HepG2 (cell line): ENCODE measurements around the gene MAN1A2. TPM values are rescaled to one million over a fixed set of nuclear protein-coding genes. Genes with fewer than 3 reads are reported as not detected.

Experiments used
- E2F5 ChIP-seq: sonication (generic); formaldehyde crosslinking; conservative IDR thresholded peaks from 2 replicates; pipeline ENCODE4 v1.4.0; 2020; ENCODE audit warnings: missing genetic modification reagents
- GLI4 ChIP-seq: sonication (generic); formaldehyde crosslinking; IDR thresholded peaks from 2 replicates; pipeline ENCODE4 v1.5.1; 2020; ENCODE audit warnings: missing genetic modification reagents, mild to moderate bottlenecking, moderate library complexity, borderline replicate concordance
- MAFF ChIP-seq: IDR thresholded peaks from 2 replicates; pipeline ENCODE4 v1.6.1; 2011; ENCODE audit warnings: low read depth, low read length, improper control_type of control experiment
- NFE2L2 ChIP-seq: fragments of 150-350 bp; IDR thresholded peaks from 2 replicates; pipeline ENCODE4 v1.6.1; 2014; ENCODE audit warnings: low read length
- NR2F1 ChIP-seq, 2 experiments: fragments of 450-650 bp in 1 of 2; formaldehyde crosslinking in 1 of 2; IDR thresholded peaks; 2 replicates each; pipeline versions ENCODE4 v1.5.0 to v1.6.1; 2016 to 2020; ENCODE audit warnings: mild to moderate bottlenecking in 1 of 2, missing compliant biosample characterization in 1 of 2, missing genetic modification reagents in 1 of 2, moderate library complexity in 1 of 2
- PHB2 ChIP-seq: fragments of 450-650 bp; IDR thresholded peaks from 2 replicates; pipeline ENCODE4 v1.6.1; 2018; ENCODE audit not compliant: partially characterized antibody
- POLR2AphosphoS2 ChIP-seq: IDR thresholded peaks from 2 replicates; pipeline ENCODE4 v1.6.1; 2011; ENCODE audit warnings: low read depth, low read length, improper control_type of control experiment
- SKI ChIP-seq: fragments of 450-650 bp; IDR thresholded peaks from one replicate; pipeline ENCODE4 v1.6.1; 2018; ENCODE audit warnings: mild to moderate bottlenecking; ENCODE audit not compliant: partially characterized antibody
- SP5 ChIP-seq: IDR thresholded peaks from 2 replicates; pipeline ENCODE4 v1.6.1; 2016; ENCODE audit warnings: low read depth, borderline replicate concordance
- TARDBP ChIP-seq: sonication (generic); formaldehyde crosslinking; IDR thresholded peaks from 2 replicates; pipeline ENCODE4 v1.8.0; 2022; ENCODE audit warnings: mild to moderate bottlenecking, missing genetic modification reagents
- ZBED4 ChIP-seq: sonication (generic); formaldehyde crosslinking; IDR thresholded peaks from 2 replicates; pipeline ENCODE4 v1.4.0; 2020; ENCODE audit warnings: missing genetic modification reagents, borderline replicate concordance
- ZFP36 ChIP-seq: fragments of 150-350 bp; IDR thresholded peaks from 2 replicates; pipeline ENCODE4 v1.6.1; 2018; ENCODE audit warnings: borderline replicate concordance, low read length, low read depth; ENCODE audit not compliant: partially characterized antibody
- ZFP37 ChIP-seq: sonication (generic); formaldehyde crosslinking; IDR thresholded peaks from 2 replicates; pipeline ENCODE4 v1.4.0; 2020; ENCODE audit warnings: missing genetic modification reagents, borderline replicate concordance
- ZNF251 ChIP-seq: sonication (generic); formaldehyde crosslinking; IDR thresholded peaks from 2 replicates; pipeline ENCODE4 v1.9.0; 2021; ENCODE audit warnings: mild to moderate bottlenecking, missing genetic modification reagents
- ZNF629 ChIP-seq: sonication (generic); formaldehyde crosslinking; conservative IDR thresholded peaks from 2 replicates; pipeline ENCODE4 v1.5.0; 2020; ENCODE audit warnings: missing genetic modification reagents
- ZNF816 ChIP-seq: sonication (generic); formaldehyde crosslinking; IDR thresholded peaks from 2 replicates; pipeline ENCODE4 v1.8.0; 2022; ENCODE audit warnings: missing genetic modification reagents, mild to moderate bottlenecking, borderline replicate concordance
- ZNF839 ChIP-seq: sonication (generic); formaldehyde crosslinking; IDR thresholded peaks from 2 replicates; pipeline ENCODE4 v1.4.0; 2020; ENCODE audit warnings: missing genetic modification reagents, mild to moderate bottlenecking, borderline replicate concordance
- polyA plus RNA-seq, 8 experiments: library from polyadenylated mRNA; depleted of rRNA in 3 of 8; stranded (reverse) in 7 of 8; unstranded in 1 of 8; fragments of >200 nt; fragmentation: Illumina TruSeq in 4 of 8; extraction: Trizol in 4 of 8; gene quantifications; 2 replicates each; pipeline versions ENCODE4 v1.2.1 to v1.2.3, GENCODE V29; 2011 to 2016; ENCODE audit warnings: low read depth in 4 of 8, missing spikeins in 1 of 8, mixed read lengths in 1 of 8; ENCODE audit not compliant: insufficient read depth in 1 of 8
- total RNA-seq, 5 experiments: library from RNA; depleted of rRNA; stranded (reverse); fragments of >200 nt; fragmentation: Illumina TruSeq; extraction: Trizol; gene quantifications; 2 replicates each; pipeline ENCODE4 v1.2.3, GENCODE V29; 2016; ENCODE audit warnings: low read depth in 1 of 5
- TF ChIP-seq, protein P1 (sequence below): sonication (generic); formaldehyde crosslinking; IDR thresholded peaks from 2 replicates; pipeline ENCODE4 v1.4.0; 2020; ENCODE audit warnings: missing genetic modification reagents
- TF ChIP-seq, protein P2 (sequence below): sonication (generic); formaldehyde crosslinking; IDR thresholded peaks from 2 replicates; pipeline ENCODE4 v1.4.0; 2020; ENCODE audit warnings: mild to moderate bottlenecking, missing genetic modification reagents, borderline replicate concordance
- TF ChIP-seq, protein P3 (sequence below): sonication (generic); formaldehyde crosslinking; IDR thresholded peaks from 2 replicates; pipeline ENCODE4 v1.5.0; 2020; ENCODE audit warnings: missing genetic modification reagents

Gene MAN1A2
- total and polyA plus RNA-seq, 2 of the 13 experiments (the other 11 are each of a cell fraction or from before 2014, with no cell fraction given), result 8.0 to 19.9 TPM

DNA sequence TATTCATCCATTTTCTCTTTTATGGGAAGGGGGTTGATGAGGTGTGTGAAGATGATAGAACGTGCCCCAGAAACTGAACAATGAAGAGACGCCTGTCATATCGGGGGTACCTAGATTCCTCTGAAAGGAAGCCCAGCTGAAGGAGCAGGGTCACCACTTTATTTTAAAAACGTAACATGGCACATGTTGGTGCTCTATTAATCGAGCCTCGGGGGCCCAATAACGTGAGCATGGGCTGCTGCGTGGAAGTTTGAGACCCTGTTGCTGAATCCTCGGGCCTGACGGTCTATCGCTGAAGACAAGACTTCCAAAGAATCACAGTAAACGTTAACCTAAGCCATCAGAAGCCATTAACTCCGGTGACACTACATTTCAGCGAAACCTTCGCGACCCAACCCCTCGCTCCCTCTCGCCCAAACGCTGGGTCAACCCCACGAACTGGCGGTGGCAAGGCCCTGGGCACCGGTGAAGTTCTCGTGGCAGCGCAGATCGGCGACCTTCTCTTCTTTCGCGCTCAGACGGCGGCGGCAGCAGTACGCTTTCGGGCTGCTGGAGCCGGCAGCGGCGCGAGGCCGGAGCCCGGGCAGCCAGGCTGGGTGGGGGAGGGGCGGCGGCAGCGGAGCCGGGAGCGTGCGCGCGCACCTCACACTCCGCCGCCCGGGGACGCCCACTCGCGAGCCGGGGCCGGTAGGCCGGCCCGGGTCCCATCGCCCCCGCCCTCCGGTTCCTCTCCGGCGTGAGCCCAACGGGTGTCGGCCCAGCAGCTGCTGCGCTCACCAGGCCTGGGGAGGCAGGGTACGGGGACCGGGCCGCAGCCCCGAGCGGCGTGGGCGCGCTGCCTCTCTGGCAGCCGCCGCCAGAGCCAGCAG, 838 bp upstream of the MAN1A2 start (continued):
- no peak for TF ChIP-seq ZFP36
- TF ChIP-seq, protein P1, sequence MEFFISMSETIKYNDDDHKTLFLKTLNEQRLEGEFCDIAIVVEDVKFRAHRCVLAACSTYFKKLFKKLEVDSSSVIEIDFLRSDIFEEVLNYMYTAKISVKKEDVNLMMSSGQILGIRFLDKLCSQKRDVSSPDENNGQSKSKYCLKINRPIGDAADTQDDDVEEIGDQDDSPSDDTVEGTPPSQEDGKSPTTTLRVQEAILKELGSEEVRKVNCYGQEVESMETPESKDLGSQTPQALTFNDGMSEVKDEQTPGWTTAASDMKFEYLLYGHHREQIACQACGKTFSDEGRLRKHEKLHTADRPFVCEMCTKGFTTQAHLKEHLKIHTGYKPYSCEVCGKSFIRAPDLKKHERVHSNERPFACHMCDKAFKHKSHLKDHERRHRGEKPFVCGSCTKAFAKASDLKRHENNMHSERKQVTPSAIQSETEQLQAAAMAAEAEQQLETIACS (CRISPR knock-in tag), result peak; percentile 85
- TF ChIP-seq ZNF839, result no peak
- TF ChIP-seq ZNF251 (CRISPR knock-in tag), result 0 out of 2 replicates have a peak, but pooled peaks have one; percentile 48
- TF ChIP-seq PHB2, result no peak
- no peak for TF ChIP-seq E2F5
- TF ChIP-seq TARDBP (CRISPR knock-in tag), result no peak
- TF ChIP-seq ZFP37 (CRISPR knock-in tag), result no peak
- TF ChIP-seq GLI4 (CRISPR knock-in tag), result no peak
- TF ChIP-seq NFE2L2, result no peak
- TF ChIP-seq ZBED4 (CRISPR knock-in tag), result no peak
- no peak for TF ChIP-seq POLR2AphosphoS2
- no peak for TF ChIP-seq ZNF816 (CRISPR knock-in tag)
- no peak for TF ChIP-seq MAFF
- TF ChIP-seq SP5, result no peak
- TF ChIP-seq, protein P2, sequence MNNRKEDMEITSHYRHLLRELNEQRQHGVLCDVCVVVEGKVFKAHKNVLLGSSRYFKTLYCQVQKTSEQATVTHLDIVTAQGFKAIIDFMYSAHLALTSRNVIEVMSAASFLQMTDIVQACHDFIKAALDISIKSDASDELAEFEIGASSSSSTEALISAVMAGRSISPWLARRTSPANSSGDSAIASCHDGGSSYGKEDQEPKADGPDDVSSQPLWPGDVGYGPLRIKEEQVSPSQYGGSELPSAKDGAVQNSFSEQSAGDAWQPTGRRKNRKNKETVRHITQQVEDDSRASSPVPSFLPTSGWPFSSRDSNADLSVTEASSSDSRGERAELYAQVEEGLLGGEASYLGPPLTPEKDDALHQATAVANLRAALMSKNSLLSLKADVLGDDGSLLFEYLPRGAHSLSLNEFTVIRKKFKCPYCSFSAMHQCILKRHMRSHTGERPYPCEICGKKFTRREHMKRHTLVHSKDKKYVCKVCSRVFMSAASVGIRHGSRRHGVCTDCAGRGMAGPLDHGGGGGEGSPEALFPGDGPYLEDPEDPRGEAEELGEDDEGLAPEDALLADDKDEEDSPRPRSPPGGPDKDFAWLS, result no peak
- no peak for TF ChIP-seq NR2F1 (CRISPR knock-in tag; IDR thresholded peaks at IDR 0.05)
- peak; percentile 56 for TF ChIP-seq SKI
- no peak for TF ChIP-seq ZNF629 (CRISPR knock-in tag)
- TF ChIP-seq, protein P3, sequence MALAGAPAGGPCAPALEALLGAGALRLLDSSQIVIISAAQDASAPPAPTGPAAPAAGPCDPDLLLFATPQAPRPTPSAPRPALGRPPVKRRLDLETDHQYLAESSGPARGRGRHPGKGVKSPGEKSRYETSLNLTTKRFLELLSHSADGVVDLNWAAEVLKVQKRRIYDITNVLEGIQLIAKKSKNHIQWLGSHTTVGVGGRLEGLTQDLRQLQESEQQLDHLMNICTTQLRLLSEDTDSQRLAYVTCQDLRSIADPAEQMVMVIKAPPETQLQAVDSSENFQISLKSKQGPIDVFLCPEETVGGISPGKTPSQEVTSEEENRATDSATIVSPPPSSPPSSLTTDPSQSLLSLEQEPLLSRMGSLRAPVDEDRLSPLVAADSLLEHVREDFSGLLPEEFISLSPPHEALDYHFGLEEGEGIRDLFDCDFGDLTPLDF (CRISPR knock-in tag), result no peak; the same call in 1 of the 2 replicates
